Fibroblast of the conjunctiva (primary cell): Measurements from ENCODE around the gene CAPZA2.
A peak's percentile ranks its signal among the peaks of the same experiment; 100 is the strongest.
"Not testable (repeated sequence)": the region's sequence is repeated elsewhere in the genome, so short reads cannot be mapped to it uniquely, and the experiment has no call there.

ENCODE experiments used
- DNase-seq: peaks from one replicate; pipeline ENCODE4 v3.0.0-alpha.2; 2010; ENCODE audit warnings: low read depth

CAPZA2 gene

DNA sequence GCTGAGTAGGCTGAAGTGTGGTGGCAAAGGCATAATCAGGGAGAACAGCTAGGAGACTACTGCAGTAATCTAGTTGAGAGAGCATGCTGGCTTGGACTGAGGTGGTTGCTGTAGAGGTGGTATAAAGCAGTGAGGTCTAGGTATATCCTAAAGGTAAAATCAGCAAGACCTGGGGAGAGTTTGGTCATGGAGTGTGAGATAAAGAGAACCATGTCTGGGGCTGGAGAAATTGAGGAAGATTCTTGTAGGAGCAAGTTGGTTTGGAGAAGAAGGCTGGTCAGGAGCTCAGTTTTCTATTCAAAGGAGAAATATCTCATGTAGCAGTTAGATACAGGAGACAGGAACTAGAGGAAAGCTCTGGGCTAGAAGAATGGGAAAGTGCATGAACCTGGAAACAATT is 58.0 kb downstream of the CAPZA2 start:
- DNase-seq: no peak

DNA sequence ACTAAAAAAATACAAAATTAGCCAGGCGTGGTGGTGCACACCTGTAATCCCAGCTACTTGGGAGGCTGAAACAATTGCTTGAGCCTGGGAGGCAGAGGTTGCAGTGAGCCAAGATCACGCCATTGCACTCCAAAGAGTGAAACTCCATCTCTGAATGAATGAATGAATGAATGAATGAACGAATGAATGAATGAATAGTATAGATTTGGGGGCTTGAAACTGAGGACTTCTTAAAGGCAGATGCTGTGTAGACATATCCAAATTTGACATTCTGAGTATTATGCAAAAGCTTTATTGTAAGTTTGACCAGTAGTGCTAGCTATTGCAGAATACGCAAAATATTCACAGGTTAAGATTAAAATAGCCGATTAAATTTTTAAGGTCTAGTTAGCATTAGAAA is 60.2 kb downstream of the CAPZA2 start:
- DNase-seq: no peak

DNA sequence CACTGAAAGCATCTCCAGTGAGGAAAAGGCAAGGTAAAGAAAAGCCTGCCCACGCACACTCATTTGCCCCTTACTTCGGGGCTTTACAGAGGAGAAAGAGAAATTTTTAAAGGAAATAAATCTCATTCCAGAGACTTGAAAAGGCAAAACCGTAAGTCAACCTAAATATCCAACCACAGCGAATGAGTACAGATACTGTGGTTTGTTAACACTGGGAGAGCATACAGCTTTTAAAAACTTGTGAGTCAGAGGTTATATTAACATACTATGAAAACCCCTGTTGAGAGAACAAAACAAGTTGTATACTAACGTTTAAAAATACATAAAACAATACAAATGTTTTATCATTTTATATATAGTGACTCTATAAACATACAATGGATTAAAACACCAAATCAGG is 62.4 kb downstream of the CAPZA2 start:
- DNase-seq: no peak

DNA sequence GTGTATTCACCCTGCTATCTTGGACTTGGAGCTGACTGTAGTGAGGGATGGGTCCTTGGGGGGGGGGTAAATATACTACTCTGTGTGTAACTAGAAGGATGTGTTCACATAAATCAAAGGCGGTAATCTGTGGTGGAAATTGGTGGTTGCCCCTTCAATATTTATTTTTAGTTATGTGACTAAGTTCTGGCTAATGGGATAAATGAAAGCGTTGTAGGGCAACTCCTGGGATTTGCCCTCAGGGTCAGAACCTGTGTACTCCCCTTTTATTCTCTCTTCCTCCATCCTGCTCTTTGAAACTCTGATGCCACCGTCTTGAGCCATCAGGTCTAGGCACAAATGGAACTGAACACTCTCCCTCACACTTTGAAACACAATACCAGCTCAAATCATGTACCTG is 66.6 kb downstream of the CAPZA2 start:
- DNase-seq: no peak

DNA sequence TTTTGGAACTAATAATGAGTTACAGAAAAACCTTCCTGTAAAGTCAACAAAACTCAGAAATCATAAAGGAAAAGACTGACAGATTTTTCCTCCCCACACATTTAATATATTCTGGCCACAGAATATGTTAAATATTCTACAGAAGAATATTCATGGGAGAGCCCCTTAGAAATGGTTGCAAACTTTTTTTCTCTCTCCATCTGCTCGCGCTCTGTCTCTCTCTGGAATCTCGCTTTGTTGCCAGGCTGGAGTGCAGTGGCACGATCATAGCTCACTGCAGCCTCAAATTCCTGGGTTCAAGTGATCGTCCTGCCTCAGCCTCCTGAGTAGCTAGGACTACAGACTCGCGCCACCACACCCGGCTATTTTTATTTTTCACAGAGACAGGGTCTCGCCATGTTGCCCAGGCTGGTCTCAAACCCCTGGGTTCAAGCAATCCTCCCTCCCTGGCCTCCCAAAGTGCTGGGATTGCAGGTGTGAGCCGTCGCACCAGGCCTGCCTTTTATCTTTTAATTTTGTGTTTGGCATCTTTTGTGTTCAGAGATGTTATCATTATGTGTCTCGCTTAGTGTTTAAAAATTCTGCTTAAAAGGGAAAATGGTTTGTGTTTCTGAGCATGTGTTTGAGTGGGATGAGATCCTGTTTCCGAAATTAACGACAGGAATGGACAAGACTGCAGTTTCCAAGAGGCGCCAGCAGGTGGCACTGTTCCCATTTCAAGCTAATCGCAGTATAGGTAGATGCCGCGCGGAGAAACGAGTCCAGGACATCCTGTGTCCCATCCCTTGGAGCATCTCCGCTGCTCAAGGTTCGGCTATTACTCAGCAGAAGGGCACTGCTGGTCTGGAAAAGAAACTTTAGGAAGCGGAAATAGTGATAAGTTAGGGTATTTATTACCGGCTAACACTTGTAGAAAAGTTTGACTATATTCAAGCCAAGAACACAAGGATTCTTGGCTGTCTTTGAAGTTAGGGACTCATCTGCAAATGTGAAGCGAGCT is 67.8 kb downstream of the CAPZA2 start:
- peak; percentile 62 for DNase-seq

DNA sequence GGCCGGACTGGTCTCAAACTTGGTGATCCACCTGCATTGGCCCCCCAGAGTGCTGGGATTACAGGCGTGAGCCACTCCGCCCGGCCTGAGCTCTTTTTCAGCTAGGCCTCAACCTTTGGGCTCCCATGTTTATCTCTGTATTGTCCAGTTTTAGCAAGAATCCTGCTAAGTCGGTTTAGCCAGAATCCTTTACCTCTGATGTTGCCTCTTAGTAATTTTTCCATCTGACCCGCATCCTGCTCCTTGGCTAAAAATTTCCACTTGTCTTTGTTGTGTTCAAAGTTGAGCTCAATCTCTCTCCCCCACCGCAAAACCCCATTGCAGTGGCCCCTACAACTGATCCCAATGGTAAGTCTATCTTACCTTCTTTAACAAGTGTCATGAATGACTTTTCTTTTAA is 70.2 kb downstream of the CAPZA2 start:
- DNase-seq: no peak

DNA sequence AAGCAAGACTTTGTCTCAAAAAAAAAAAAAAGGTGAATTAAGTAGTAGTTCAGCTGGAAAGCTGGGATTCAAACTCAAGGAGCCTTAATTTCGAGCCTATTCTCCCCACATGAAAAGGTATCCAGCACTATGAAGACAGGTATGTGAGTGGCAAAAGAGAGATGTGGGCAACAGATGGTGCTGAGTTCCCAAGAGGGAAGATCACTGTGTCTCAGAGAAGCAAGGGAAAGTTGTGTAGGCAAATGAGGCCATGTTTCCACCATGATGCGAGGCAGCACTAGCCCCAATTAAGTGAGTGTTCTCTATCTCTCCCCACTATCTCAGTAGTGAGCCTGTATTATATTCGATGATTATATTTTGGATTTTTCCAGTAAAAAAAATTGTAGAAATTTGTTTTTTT is 71.1 kb downstream of the CAPZA2 start:
- no peak for DNase-seq

DNA sequence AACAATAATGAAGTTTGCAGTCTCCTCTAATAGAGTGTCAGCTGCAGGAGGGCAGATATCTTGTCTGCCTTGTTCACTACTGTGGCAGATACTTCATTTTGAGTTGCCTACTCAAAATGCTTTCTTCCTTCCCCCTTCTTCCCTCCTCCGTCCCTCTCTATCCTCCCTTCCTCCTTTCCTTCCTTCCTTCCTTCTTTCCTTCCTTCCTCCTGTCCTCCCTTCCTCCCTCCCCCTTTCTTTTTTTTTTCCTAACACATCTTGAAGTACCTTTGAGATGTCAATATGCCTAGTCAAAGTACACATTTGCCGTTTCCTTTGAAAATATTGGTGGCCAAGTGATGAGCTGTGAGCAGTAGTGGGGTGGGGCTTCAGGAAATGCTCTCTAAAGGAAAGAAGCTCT is 72.2 kb downstream of the CAPZA2 start:
- no peak for DNase-seq

DNA sequence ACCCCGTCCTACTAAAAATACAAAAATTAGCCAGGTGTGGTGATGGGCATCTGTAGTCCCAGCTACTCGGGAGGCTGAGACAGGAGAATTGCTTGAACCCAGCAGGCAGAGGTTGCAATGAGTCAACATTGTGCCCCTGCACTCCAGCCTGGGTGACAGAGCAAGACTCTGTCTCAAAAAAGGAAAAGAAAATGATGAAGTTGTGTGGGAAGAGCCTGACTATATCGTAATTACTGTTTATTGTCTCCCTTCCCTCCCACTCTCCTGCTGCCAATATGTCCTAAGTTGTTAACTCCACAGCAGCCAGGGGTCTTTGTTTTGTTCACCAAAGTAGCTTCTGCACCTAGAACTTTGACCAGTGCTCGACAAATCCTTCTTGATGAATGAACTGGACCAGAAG is 74.5 kb downstream of the CAPZA2 start:
- DNase-seq: not testable (repeated sequence)

DNA sequence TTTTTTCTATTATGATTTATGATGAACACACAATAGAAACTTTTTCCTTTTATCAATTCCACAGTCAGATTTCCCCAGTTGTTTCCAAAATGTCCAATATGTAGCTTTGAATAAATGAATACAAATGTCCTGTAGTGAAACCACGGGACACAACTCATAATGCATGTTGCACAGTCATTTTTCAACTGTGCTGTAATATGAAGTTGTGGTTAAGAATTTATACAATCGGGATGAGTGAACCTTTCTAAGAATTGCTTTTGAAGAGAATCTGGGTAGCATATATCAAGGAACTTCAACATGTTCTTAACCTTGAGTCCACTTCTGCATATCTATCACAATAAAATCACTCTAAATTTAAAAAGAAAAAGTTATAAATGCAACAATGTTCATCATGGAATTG is 76.3 kb downstream of the CAPZA2 start:
- DNase-seq: no peak

DNA sequence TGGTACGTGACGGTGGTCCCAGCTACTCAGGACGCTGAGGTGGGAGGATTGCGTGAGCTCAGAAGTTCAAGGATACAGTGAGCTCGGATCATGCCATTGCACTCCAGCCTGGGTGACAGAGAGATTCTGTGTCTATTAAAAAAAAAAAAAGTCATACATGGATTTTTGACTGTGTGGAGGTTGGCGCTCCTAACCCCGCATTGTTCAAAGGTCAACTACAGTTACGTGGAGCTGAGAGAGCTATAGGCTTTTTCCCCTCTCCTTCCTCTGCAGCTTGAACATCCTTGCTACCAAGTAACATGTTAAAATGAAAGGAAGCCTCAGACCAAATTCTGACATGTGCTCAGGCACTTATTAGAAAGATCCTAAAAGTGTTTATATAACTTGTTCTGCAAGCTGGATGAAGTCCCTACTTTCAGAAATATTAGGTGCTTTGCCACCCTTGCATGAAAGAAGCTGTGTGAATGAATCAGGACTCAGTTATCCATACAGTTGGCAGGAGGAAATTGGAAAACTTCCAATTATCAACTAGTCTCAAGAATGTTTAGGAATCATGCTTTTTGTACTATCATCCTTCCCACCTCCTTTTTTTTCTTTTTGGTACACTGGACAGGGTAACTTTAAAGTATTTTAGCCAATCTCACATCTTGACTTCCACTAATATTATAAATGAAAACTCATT is 78.4 kb downstream of the CAPZA2 start:
- DNase-seq: no peak

DNA sequence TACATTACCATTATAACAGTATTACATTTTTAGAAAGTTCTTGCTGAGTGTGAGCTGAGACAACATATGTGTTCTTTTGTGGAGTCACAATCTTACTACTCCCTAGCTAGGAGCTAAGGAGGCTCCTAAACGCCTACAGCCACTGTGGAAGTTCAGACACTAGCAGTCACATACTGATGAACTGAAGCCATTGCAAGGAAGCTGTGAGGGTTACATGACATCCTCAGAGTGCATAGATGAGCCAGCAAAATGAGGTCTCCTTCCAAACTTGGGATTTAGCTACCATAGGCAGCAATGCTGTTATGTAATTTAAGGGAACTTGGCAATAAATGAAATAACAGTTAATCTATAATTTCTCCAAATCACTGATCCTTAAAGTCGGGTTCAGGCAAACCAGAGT is 80.1 kb downstream of the CAPZA2 start:
- no peak for DNase-seq

DNA sequence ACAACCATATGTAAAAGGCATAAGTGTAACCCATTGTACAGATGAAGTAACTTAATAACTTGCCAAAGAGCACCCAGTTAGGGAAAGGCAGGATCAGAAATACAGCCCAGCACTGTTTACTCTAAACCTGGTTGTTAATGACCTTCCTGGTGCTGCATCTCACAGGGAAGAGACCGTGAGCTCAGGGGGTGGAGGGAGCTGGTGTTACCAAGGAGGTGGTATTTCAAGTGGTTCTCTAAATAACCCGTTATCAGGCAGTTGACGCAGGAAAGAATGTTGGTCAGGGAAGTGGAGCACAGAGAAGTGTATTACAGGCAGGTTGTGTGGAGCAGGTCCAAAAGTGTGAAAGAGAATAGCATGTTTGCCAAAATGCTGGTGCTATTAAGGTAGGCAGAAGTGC is 86.5 kb downstream of the CAPZA2 start:
- DNase-seq: no peak

DNA sequence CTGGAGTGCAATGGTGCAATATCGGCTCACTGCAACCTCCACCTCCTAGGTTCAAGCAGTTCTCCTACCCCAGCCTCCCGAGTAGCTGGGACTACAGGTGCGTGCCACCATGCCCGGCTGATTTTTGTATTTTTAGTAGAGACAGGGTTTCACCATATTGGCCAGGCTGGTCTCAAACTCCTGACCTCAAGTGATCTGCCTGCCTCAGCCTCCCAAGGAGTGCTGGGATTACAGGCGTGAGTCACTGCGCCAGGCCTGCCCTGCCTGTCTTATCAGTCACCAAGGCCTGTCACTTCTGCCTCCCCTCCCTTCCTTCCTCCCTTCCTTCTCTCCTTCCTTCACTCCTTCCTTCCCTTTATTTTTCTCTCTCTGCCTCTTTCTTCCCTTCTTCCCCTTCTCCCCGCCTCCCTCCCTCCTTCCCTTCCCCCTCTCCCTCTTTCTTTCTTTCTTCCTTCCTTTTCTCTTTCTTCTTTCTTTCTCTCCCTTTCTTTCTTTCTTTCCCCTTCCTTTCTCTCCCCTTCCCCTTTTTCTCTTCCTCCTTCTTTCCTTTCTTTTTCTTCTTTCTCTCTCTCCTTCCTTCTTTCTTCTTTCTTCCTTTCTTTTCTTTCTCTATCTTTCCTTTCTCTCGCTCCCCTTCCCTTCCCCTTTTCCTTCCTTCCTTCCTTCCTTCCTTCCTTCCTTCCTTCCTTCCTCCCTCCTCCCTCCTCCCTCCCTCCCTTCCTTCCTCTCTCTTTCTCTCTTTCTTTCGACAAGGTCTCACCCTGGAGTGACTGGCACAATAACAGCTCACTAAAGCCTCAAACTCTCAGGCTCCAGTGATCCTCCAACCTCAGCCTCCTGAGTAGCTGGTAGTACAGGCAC is 87.8 kb downstream of the CAPZA2 start:
- no peak for DNase-seq

DNA sequence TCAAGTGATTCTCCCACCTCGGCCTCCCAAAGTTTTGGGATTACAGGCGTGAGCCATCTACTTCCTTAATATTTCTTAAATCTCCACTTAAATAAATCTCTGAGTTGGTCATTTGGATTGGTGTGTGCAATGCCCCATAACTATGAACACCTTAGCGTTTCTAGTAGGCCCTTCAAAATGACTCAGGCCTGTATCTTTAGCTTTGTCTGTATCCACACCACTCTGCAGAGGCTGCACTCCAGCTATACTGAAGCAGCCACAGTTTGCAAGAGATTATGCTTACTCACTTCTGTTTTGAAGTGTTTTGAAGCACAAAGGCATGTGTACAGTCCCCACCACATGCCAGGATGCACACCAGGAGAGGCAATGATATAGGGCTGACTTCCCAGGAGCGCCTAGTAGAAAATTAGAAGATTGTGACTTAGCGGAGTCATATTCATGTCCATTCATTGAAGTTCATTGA is 88.5 kb downstream of the CAPZA2 start:
- no peak for DNase-seq

DNA sequence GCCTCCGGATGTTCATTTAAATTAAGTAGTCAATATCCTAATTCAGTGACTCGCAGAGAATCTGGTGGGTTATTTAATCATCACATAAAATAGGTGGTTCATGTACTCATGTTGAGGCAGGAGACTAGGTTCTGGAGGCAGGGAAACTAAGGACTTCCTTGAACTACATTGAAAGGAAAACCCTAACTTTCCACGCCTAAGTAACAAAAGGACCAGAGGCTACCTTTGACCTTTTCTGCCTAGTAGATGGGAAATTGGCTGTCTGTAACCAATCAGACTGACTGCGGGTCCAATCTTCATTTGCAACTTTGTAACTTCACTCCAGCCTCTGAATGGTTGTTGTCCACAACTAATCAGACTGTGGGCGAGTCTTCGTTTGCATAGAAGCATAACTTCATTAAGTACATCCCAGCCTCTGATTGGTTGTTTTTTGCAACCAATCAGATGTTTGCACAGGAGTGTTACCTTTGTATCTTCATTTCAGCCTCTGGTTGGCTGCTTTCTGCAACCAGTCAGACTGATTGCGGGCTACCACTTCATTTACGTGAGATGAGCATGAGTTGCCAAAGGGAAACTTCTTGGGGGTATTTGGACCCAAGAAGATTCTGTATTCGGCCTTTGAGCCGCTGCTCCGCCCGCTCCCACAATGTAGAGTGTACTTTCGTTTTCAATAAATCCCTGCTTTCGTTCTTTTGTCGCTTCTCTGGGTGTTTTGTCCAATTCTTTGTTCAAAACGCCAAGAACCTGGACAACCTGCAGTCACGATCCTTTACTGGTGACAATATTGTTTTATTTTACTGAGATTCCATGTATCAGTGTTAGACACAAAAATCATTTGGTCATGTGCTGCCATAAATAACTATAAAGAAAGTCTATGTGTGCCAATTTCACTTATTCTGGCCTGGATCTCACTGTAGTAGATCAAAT is 89.2 kb downstream of the CAPZA2 start:
- DNase-seq: no peak

DNA sequence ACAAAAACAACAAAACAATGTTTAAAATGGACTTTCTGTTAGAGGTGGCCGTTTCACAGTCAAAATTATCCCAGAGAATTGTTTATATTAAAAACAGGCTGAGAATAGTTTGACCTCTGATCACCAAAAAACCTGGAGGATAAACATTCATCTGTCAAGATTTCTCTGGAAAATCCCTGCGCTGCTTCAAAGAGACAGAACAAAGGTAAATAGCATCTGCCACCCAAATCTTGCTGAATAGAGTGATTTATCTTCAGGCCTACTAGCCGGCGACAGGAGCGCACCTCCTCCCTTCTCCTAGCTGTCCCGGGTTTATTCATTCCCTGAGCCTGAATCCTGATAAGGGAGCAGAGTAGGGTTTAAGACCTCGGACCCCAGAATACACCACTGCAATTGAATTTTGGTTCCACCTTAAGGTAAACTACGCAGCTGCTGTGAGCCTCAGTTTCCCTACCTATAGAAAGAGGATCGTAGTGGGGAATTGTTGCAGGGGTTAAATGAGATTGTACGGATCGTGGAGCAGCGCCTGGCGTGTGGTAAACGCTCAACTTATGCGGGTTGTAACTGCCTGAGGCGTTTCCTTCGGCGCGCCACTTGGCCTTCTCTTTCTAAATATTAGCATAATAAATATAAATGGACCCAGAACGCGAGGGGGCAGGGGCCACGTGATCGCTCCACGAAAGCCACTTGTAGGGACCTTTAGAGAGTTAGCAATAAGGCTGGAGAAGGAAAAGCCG is 90.4 kb downstream of the CAPZA2 start:
- DNase-seq: no peak

DNA sequence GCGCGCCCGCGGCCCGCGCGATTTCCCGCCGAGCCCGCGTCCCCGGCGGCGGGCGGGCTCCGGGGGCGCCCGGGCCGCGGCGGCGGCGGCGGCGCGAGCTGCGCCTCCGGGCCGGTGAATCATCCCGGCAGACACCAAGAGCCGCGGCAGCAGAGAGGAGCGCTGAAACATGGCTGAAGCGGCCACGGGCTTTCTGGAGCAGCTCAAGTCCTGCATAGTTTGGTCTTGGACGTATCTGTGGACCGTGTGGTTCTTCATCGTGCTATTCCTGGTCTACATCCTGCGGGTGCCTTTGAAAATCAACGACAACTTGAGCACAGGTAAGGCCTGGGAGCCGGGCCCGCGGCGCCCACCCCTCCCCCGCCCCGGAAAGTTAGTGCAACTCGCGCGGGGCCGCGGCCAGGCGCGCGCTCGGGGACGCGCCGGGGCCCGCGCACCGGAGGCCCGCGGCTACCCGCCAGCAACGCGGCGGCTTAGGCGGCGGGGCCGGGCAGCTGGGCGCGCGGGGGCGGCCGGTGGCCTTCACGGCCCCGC is 91.1 kb downstream of the CAPZA2 start, which contains the start of gene ST7:
Gene ST7 (plus strand): TSS at position 130 of the 534 bp plus-strand sequence. CDS start 40 bp downstream, at position 170.
- no peak for DNase-seq

DNA sequence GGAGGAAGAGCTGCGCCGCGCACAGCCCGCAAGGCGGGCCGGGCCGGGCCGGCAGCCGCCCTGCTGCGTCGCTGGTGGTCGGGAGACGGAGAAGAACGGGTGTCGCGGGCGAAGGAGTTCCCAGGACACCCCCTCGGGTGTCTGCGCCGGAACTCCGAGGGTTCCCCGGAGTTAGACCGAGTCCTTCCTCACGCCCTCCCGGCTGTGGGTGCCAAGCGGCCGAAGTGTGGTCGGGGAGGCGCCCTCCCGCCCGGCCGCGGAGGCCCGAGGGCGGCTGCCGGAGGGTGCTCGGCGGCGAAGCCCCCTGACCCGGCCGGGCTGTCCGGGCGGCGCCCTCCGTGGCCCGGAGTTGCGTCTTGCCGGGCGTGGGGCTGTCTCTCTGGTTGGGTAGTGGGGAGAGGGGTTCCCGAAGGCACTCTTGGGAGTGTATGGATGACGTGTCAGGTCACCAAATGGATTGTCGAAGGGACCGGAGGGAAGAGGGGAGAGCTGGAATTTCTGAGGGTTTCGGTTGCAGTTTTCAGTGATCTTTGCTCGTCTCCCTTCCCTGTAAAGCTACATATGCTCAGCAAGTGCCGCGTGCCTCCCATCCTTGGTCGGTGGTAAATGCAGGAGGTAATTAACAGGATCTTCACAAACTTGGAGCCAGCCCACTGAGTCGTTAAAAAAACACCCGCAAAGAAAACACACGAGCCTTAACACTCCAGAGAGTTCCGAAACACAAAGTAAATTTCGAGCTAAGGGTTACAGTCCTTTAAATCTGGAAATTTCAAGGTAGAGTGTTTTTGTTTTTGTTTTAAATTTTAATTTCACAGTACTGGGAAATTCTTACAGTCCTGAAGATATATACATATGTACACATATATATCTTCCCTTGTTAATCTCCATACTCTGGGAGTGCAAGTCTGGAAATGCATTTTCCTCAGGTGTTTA is 91.8 kb downstream of the CAPZA2 start:
- peak; percentile 80 for DNase-seq
